Liver (tissue), 9 donors: ENCODE results near the gene ALAS1. TPM values are rescaled to one million over a fixed set of nuclear protein-coding genes. Genes with fewer than 3 reads are reported as not detected.

Experiments
- DNase-seq: peaks from one replicate; pipeline ENCODE4 v3.0.0-alpha.2; 2017; ENCODE audit warnings: low spot score
- H3K27ac ChIP-seq, 2 donors: one replicate each; pipeline ENCODE4 v1.7.0; 2013; ENCODE audit warnings: inconsistent platforms in 2 of 2, low read length in 2 of 2, control low read depth in 1 of 2, low read depth in 1 of 2, mild to moderate bottlenecking in 1 of 2
- H3K27me3 ChIP-seq, 4 donors: one replicate each; pipeline versions ENCODE4 v1.6.1 to v1.7.0; 2013; ENCODE audit warnings: low read length in 3 of 4, inconsistent platforms in 1 of 4, mild to moderate bottlenecking in 1 of 4, moderate library complexity in 1 of 4; ENCODE audit not compliant: control insufficient read depth in 4 of 4, insufficient read depth in 4 of 4
- H3K36me3 ChIP-seq, 4 donors: one replicate each; pipeline versions ENCODE4 v1.6.1 to v1.7.0; 2013; ENCODE audit warnings: low read length in 3 of 4, mild to moderate bottlenecking in 3 of 4, low read depth in 1 of 4, moderate library complexity in 1 of 4; ENCODE audit not compliant: control insufficient read depth in 4 of 4, insufficient read depth in 3 of 4
- H3K4me1 ChIP-seq, 4 donors: one replicate each; pipeline versions ENCODE4 v1.6.1 to v1.7.0; 2013; ENCODE audit warnings: low read length in 3 of 4, mild to moderate bottlenecking in 3 of 4, moderate library complexity in 1 of 4; ENCODE audit not compliant: control insufficient read depth in 4 of 4, insufficient read depth in 4 of 4
- H3K4me3 ChIP-seq, 3 donors: one replicate each; pipeline versions ENCODE4 v1.6.1 to v1.7.0; 2013; ENCODE audit warnings: low read length in 3 of 3, control low read depth in 1 of 3, low read depth in 1 of 3, mild to moderate bottlenecking in 1 of 3
- H3K9ac ChIP-seq, 2 donors: one replicate each; pipeline ENCODE4 v1.7.0; 2013; ENCODE audit warnings: low read length in 2 of 2, mild to moderate bottlenecking in 2 of 2, moderate library complexity in 2 of 2, control low read depth in 1 of 2, low read depth in 1 of 2
- H3K9me3 ChIP-seq, 4 donors: one replicate each; pipeline versions ENCODE4 v1.6.1 to v1.7.0; 2013; ENCODE audit warnings: low read length in 3 of 4; ENCODE audit not compliant: control insufficient read depth in 4 of 4
- ATF3 ChIP-seq: IDR thresholded peaks from 2 replicates; pipeline ENCODE4 v1.6.1; 2016; ENCODE audit warnings: antibody characterized with exemption
- CTCF ChIP-seq: fragments of 150-350 bp; IDR thresholded peaks from 2 replicates; pipeline ENCODE4 v1.5.1; 2017; ENCODE audit warnings: improper control_type of control experiment, low read depth, low read length; ENCODE audit not compliant: missing input control
- EGR1 ChIP-seq, 2 donors: IDR thresholded peaks; 2 replicates each; pipeline ENCODE4 v1.6.1; 2016 to 2018; ENCODE audit warnings: antibody characterized with exemption in 2 of 2, low read depth in 2 of 2
- FOXA1 ChIP-seq: IDR thresholded peaks from 2 replicates; pipeline ENCODE4 v1.6.1; 2016; ENCODE audit warnings: antibody characterized with exemption
- FOXA2 ChIP-seq: IDR thresholded peaks from 2 replicates; pipeline ENCODE4 v1.6.1; 2016; ENCODE audit warnings: antibody characterized with exemption
- GABPA ChIP-seq, 2 donors: IDR thresholded peaks in 1 of 2; conservative IDR thresholded peaks in 1 of 2; 2 replicates each; pipeline ENCODE4 v1.6.1; 2016; ENCODE audit warnings: antibody characterized with exemption in 2 of 2, mild to moderate bottlenecking in 1 of 2, moderate library complexity in 1 of 2
- HNF4A ChIP-seq, 2 donors: conservative IDR thresholded peaks; 2 replicates each; pipeline ENCODE4 v1.6.1; 2016; ENCODE audit warnings: antibody characterized with exemption in 2 of 2, mild to moderate bottlenecking in 2 of 2
- HNF4G ChIP-seq: IDR thresholded peaks from 2 replicates; pipeline ENCODE4 v1.6.1; 2016; ENCODE audit warnings: antibody characterized with exemption
- JUND ChIP-seq, 2 donors: IDR thresholded peaks; 2 replicates each; pipeline ENCODE4 v1.6.1; 2016; ENCODE audit warnings: antibody characterized with exemption in 2 of 2
- MAX ChIP-seq: IDR thresholded peaks from 2 replicates; pipeline ENCODE4 v1.6.1; 2016; ENCODE audit warnings: antibody characterized with exemption
- NR2F2 ChIP-seq: IDR thresholded peaks from 2 replicates; pipeline ENCODE4 v1.6.1; 2016; ENCODE audit warnings: antibody characterized with exemption
- RAD21 ChIP-seq, 2 donors: IDR thresholded peaks; 2 replicates each; pipeline ENCODE4 v1.6.1; 2016; ENCODE audit warnings: antibody characterized with exemption in 2 of 2, mild to moderate bottlenecking in 2 of 2
- REST ChIP-seq: IDR thresholded peaks from 2 replicates; pipeline ENCODE4 v1.6.1; 2016; ENCODE audit warnings: antibody characterized with exemption, mild to moderate bottlenecking
- RXRA ChIP-seq, 2 donors: IDR thresholded peaks; 2 replicates each; pipeline ENCODE4 v1.6.1; 2017 to 2018; ENCODE audit warnings: antibody characterized with exemption in 2 of 2, mild to moderate bottlenecking in 1 of 2
- SP1 ChIP-seq: IDR thresholded peaks from 2 replicates; pipeline ENCODE4 v1.6.1; 2018; ENCODE audit warnings: antibody characterized with exemption, mild to moderate bottlenecking
- TAF1 ChIP-seq: conservative IDR thresholded peaks from 2 replicates; pipeline ENCODE4 v1.6.1; 2016; ENCODE audit warnings: antibody characterized with exemption, mild to moderate bottlenecking
- YY1 ChIP-seq: IDR thresholded peaks from 2 replicates; pipeline ENCODE4 v1.6.1; 2016; ENCODE audit warnings: antibody characterized with exemption, mild to moderate bottlenecking
- ZBTB33 ChIP-seq: IDR thresholded peaks from 2 replicates; pipeline ENCODE4 v1.6.1; 2016; ENCODE audit warnings: antibody characterized with exemption
- WGBS: extraction: QIAGEN DNeasy Blood & Tissue Kit; methylation state at CpG from one replicate; pipeline ENCODE4 v1.1.7; 2013; 5-methylcytosine and 5-hydroxymethylcytosine counted together
- polyA plus RNA-seq, 2 donors: library from polyadenylated mRNA; stranded (reverse) in 1 of 2; unstranded in 1 of 2; fragments of 200-250 nt in 1 of 2; fragments of >200 nt in 1 of 2; fragmentation: Nextera tagmentation in 1 of 2; extraction: Ambion mirVana in 1 of 2; gene quantifications; one replicate each; pipeline versions ENCODE4 v1.2.1 to v1.2.3, GENCODE V29; 2013 to 2015
- total RNA-seq, 2 donors: library from RNA; depleted of rRNA; stranded (reverse); fragments of >200 nt; gene quantifications; one replicate each; pipeline ENCODE4 v1.2.3, GENCODE V29; 2014
- donor health status: healthy.
- donor health status: healthy.
- donor health status: healthy.
- donor health status: healthy.
- donor health status: healthy.

ALAS1 gene
- total and polyA plus RNA-seq, 4 donors = 32.3 to 421 (median 137) TPM

GRCh38 chr3:52182196-52182595 is 15.8 kb upstream of the ALAS1 start (continued):
- TF ChIP-seq ZBTB33 (peak; percentile 73), REST (peak; percentile 72)

GRCh38 chr3:52182691-52183090 is 15.3 kb upstream of the ALAS1 start:
- DNase-seq = peak; percentile 28
- Histone ChIP-seq H3K4me1 (peaks cover 19 to 46% (median 32%) of the 10 kb centered on the region in 4 donors), H3K27me3 (no peaks in the 10 kb centered on the region), H3K9ac (peak overlapping the region in 1 of 2 donors; percentile 59), H3K36me3 (no peaks in the 10 kb centered on the region), H3K4me3 (no peak overlapping the region), H3K9me3 (no peaks in the 10 kb centered on the region), H3K27ac (peak overlapping the region; percentile 87 to 90)
- WGBS = 86% methylated on average over 4 of the region's 4 CpGs
- TF ChIP-seq RXRA (IDR thresholded peaks at IDR 0.05) (no peak), YY1 (no peak), REST (no peak), CTCF (no peak), TAF1 (no peak), RAD21 (IDR thresholded peaks at IDR 0.05) (no peak), FOXA1 (no peak), EGR1 (IDR thresholded peaks at IDR 0.05; ENCODE audit: low read depth in 2 of 2) (no peak), ATF3 (no peak), SP1 (no peak), HNF4A (conservative IDR thresholded peaks at IDR 0.05) (no peak), ZBTB33 (no peak), NR2F2 (no peak), GABPA (IDR thresholded peaks at IDR 0.05 in 1 of 2, conservative IDR thresholded peaks at IDR 0.05 in 1 of 2) (no peak), MAX (no peak), JUND (IDR thresholded peaks at IDR 0.05) (no peak), HNF4G (no peak), FOXA2 (no peak)
